CD14-positive monocyte (primary cell): ENCODE data around the gene MEIOSIN. TPM values are rescaled to one million over a fixed set of nuclear protein-coding genes. Genes with fewer than 3 reads are reported as not detected.

Source experiments
- DNase-seq, 3 donors: peaks; one replicate each; pipeline ENCODE4 v3.0.0-alpha.2; 2011 to 2022
- H2AFZ ChIP-seq: 2 replicates; pipeline ENCODE4 v1.6.0; 2012; ENCODE audit warnings: mild to moderate bottlenecking, low read depth, low read length, inconsistent platforms; ENCODE audit not compliant: insufficient read depth, poor library complexity, severe bottlenecking
- H3K27ac ChIP-seq, 2 donors: 1 replicate in 1 of 2; 2 replicates in 1 of 2; pipeline ENCODE4 v1.5.1; 2012 to 2013; ENCODE audit warnings: low read length in 2 of 2, control low read depth in 1 of 2, inconsistent platforms in 1 of 2, low read depth in 1 of 2, mild to moderate bottlenecking in 1 of 2
- H3K27me3 ChIP-seq, 2 donors: one replicate each; pipeline versions ENCODE4 v1.6.0 to v1.6.1; 2011 to 2013; ENCODE audit warnings: low read length in 2 of 2; ENCODE audit not compliant: control insufficient read depth in 2 of 2, insufficient read depth in 2 of 2
- H3K36me3 ChIP-seq, 2 donors: replicated peaks in 1 of 2; 1 replicate in 1 of 2; 2 replicates in 1 of 2; pipeline versions ENCODE4 v1.5.1 to v1.6.1; 2012 to 2013; ENCODE audit warnings: low read length in 2 of 2, control low read depth in 1 of 2, inconsistent platforms in 1 of 2, mild to moderate bottlenecking in 1 of 2; ENCODE audit not compliant: insufficient read depth in 2 of 2, control insufficient read depth in 1 of 2
- H3K4me1 ChIP-seq, 2 donors: 1 replicate in 1 of 2; 2 replicates in 1 of 2; pipeline versions ENCODE4 v1.5.1 to v1.6.1; 2012 to 2013; ENCODE audit warnings: low read length in 2 of 2, control low read depth in 1 of 2, inconsistent platforms in 1 of 2, mild to moderate bottlenecking in 1 of 2, moderate library complexity in 1 of 2; ENCODE audit not compliant: insufficient read depth in 2 of 2, control insufficient read depth in 1 of 2
- H3K4me2 ChIP-seq: replicated peaks from 2 replicates; pipeline ENCODE3; 2012; ENCODE audit warnings: low read length, moderate library complexity, mild to moderate bottlenecking; ENCODE audit not compliant: poor library complexity, severe bottlenecking; ENCODE audit errors: extremely low read depth
- H3K4me3 ChIP-seq, 3 experiments: fragments of 200-600 bp in 1 of 3; sonication (generic) in 1 of 3; replicated peaks in 1 of 3; 1 replicate in 2 of 3; 2 replicates in 1 of 3; pipeline ENCODE4 v1.5.1; 2011 to 2013; ENCODE audit warnings: low read length in 3 of 3, mild to moderate bottlenecking in 3 of 3, control low read depth in 2 of 3, low read depth in 2 of 3, inconsistent platforms in 1 of 3, moderate library complexity in 1 of 3
- H3K79me2 ChIP-seq: 2 replicates; pipeline ENCODE4 v1.6.0; 2012; ENCODE audit warnings: mild to moderate bottlenecking, control low read depth, inconsistent platforms, low read length, moderate library complexity; ENCODE audit not compliant: insufficient read depth
- H3K9ac ChIP-seq: 2 replicates; pipeline ENCODE4 v1.6.0; 2017; ENCODE audit warnings: low read length, mild to moderate bottlenecking; ENCODE audit not compliant: insufficient read depth, poor library complexity, severe bottlenecking
- H3K9me3 ChIP-seq, 2 donors: replicated peaks in 1 of 2; 1 replicate in 1 of 2; 2 replicates in 1 of 2; pipeline versions ENCODE4 v1.5.1 to v1.6.1; 2012 to 2013; ENCODE audit warnings: low read length in 2 of 2, control low read depth in 1 of 2; ENCODE audit not compliant: control insufficient read depth in 1 of 2, insufficient read depth in 1 of 2
- H4K20me1 ChIP-seq: 2 replicates; pipeline ENCODE4 v1.6.0; 2012; ENCODE audit warnings: mild to moderate bottlenecking, low read length, control low read depth, moderate library complexity; ENCODE audit not compliant: insufficient read depth
- H3K27ac Mint-ChIP-seq, 7 donors: one replicate each; pipeline ENCODE4 v1.8.0; 2020; ENCODE audit warnings: mild to moderate bottlenecking in 7 of 7, mixed read lengths in 7 of 7, moderate library complexity in 6 of 7, inconsistent platforms in 2 of 7
- H3K27me3 Mint-ChIP-seq, 3 donors: one replicate each; pipeline ENCODE4 v1.8.0; 2021 to 2022; ENCODE audit warnings: low read depth in 3 of 3, mild to moderate bottlenecking in 3 of 3, mixed read lengths in 3 of 3, moderate library complexity in 3 of 3, inconsistent platforms in 1 of 3
- H3K36me3 Mint-ChIP-seq, 2 donors: one replicate each; pipeline ENCODE4 v1.8.0; 2020; ENCODE audit warnings: mixed read lengths in 2 of 2, inconsistent platforms in 1 of 2, mild to moderate bottlenecking in 1 of 2
- H3K4me1 Mint-ChIP-seq: one replicate; pipeline ENCODE4 v1.8.0; 2020; ENCODE audit warnings: mild to moderate bottlenecking, mixed read lengths
- H3K4me3 Mint-ChIP-seq, 2 donors: one replicate each; pipeline ENCODE4 v1.8.0; 2020; ENCODE audit warnings: mild to moderate bottlenecking in 2 of 2, mixed read lengths in 2 of 2, moderate library complexity in 1 of 2
- H3K9me3 Mint-ChIP-seq, 7 donors: one replicate each; pipeline ENCODE4 v1.8.0; 2020 to 2022; ENCODE audit warnings: mixed read lengths in 7 of 7, mild to moderate bottlenecking in 6 of 7, moderate library complexity in 6 of 7, inconsistent platforms in 2 of 7
- CTCF ChIP-seq: fragments of 200-600 bp; IDR thresholded peaks from one replicate; pipeline ENCODE4 v1.8.0; 2022; ENCODE audit warnings: antibody characterized with exemption, mild to moderate bottlenecking
- WGBS: methylation state at CpG from one replicate; pipeline ENCODE4 v1.1.5; 2013; ENCODE audit warnings: missing lambda C conversion rate; ENCODE audit not compliant: insufficient coverage; 5-methylcytosine and 5-hydroxymethylcytosine counted together
- intact Hi-C, 2 donors: fragments of 100-400 bp; cut with micrococcal nuclease; formaldehyde crosslinking; loops; one replicate each; pipeline versions ENCODE4 v1.15.0 to v1.15.1; 2023
- polyA plus RNA-seq, 3 donors: library from polyadenylated mRNA; depleted of rRNA in 1 of 3; unstranded in 2 of 3; stranded (reverse) in 1 of 3; fragments of 300-500 nt in 2 of 3; fragments of >200 nt in 1 of 3; fragmentation: Illumina TruSeq in 2 of 3; gene quantifications; 1 replicate in 2 of 3; 2 replicates in 1 of 3; pipeline ENCODE4 v1.2.3, GENCODE V29; 2012 to 2021

MEIOSIN gene
- polyA plus RNA-seq, 3 donors = not detected

- H3K9ac ChIP-seq = no peak overlapping the region
- no peak overlapping the region for H3K27ac ChIP-seq
- H2AFZ ChIP-seq = no peak overlapping the region
- no peak overlapping the region for H3K4me2 ChIP-seq
- H3K79me2 ChIP-seq = no peaks in the 10 kb centered on the region
- H3K36me3 ChIP-seq = no peaks in the 10 kb centered on the region
- H3K4me1 ChIP-seq = peaks cover 14 to 20% of the 10 kb centered on the region in 2 donors
- peaks cover 8% of the 10 kb centered on the region for H3K4me1 Mint-ChIP-seq
- TF ChIP-seq CTCF = no peak
- H3K36me3 Mint-ChIP-seq = peaks cover 0 to 3% of the 10 kb centered on the region in 2 donors
- H3K9me3 ChIP-seq = peaks cover 0 to 7% of the 10 kb centered on the region in 2 donors
- no peak overlapping the region for H3K27ac Mint-ChIP-seq
- DNase-seq = no peak
- peaks cover 58 to 90% (median 68%) of the 10 kb centered on the region in 3 donors for H3K27me3 Mint-ChIP-seq
- WGBS = 74% methylated on average over 4 of the region's 6 CpGs
- peaks cover 0 to 7% (median under 1%) of the 10 kb centered on the region in 7 donors for H3K9me3 Mint-ChIP-seq
- peak overlapping the region in 1 of 2 donors; percentile 70 for H3K4me3 Mint-ChIP-seq
- intact Hi-C loops = no loop called here
- H3K27me3 ChIP-seq = peaks cover 22 to 65% of the 10 kb centered on the region in 2 donors
- H4K20me1 ChIP-seq = peaks cover 7% of the 10 kb centered on the region
- H3K4me3 ChIP-seq = no peak overlapping the region
These were observed 31.2 kb downstream of the MEIOSIN start for GRCh38 chr19:45764475-45764874.

GRCh38 chr19:45764945-45765701, 31.9 kb downstream of the MEIOSIN start:
- Histone ChIP-seq H2AFZ (no peak overlapping the region), H3K9ac (no peak overlapping the region), H3K27me3 (peaks cover 22 to 71% of the 10 kb centered on the region in 2 donors), H3K36me3 (no peaks in the 10 kb centered on the region), H4K20me1 (peaks cover 13% of the 10 kb centered on the region), H3K27ac (no peak overlapping the region), H3K4me1 (peaks cover 20 to 26% of the 10 kb centered on the region in 2 donors), H3K4me3 (no peak overlapping the region), H3K4me2 (no peak overlapping the region), H3K9me3 (peaks cover 0 to 7% of the 10 kb centered on the region in 2 donors), H3K79me2 (no peaks in the 10 kb centered on the region)
- Mint-ChIP-seq H3K4me1 (peaks cover 13% of the 10 kb centered on the region), H3K36me3 (peaks cover 0 to 3% of the 10 kb centered on the region in 2 donors), H3K9me3 (peaks cover 0 to 11% (median 5%) of the 10 kb centered on the region in 7 donors), H3K27ac (no peak overlapping the region), H3K27me3 (peaks cover 61 to 93% (median 73%) of the 10 kb centered on the region in 3 donors), H3K4me3 (peak overlapping the region in 1 of 2 donors; percentile 70)
- DNase-seq = no peak
- WGBS = 88% methylated on average over 18 of the region's 21 CpGs
- TF ChIP-seq CTCF = no peak
- intact Hi-C loops = no loop called here
